ENCODE results near the gene FRMPD3.

Gene FRMPD3

DNA sequence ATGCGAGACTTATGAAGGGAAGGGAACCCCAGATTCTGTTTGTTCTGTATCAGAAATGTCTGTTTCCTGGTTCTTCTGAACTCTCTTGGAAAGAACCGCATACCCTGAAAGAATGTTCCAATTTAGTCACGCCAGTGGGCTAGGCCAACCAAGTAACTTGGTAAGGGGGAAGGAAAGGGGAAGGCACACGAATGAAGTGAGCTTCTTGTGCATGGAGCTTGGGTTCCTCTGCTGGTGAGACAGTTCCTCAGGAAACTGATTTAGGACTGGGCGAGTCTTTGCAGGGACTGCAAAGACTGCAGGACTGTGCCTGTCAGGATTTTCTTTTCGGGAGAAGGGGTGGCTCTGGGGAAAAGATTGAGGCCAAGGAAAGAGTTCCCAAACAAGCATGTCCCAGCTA lies 35.6 kb downstream of the FRMPD3 start:
- H3K4me3 ChIP-seq (ENCODE audit: low read depth, low read length), result no peak overlapping the region
- in situ Hi-C loops (cut with HindIII; ENCODE audit: low sequenced_read_pairs), result no loop called here
- TF ChIP-seq, protein P1, sequence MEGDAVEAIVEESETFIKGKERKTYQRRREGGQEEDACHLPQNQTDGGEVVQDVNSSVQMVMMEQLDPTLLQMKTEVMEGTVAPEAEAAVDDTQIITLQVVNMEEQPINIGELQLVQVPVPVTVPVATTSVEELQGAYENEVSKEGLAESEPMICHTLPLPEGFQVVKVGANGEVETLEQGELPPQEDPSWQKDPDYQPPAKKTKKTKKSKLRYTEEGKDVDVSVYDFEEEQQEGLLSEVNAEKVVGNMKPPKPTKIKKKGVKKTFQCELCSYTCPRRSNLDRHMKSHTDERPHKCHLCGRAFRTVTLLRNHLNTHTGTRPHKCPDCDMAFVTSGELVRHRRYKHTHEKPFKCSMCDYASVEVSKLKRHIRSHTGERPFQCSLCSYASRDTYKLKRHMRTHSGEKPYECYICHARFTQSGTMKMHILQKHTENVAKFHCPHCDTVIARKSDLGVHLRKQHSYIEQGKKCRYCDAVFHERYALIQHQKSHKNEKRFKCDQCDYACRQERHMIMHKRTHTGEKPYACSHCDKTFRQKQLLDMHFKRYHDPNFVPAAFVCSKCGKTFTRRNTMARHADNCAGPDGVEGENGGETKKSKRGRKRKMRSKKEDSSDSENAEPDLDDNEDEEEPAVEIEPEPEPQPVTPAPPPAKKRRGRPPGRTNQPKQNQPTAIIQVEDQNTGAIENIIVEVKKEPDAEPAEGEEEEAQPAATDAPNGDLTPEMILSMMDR (IDR thresholded peaks at IDR 0.05; ENCODE audit: low read depth, low read length), result no peak
- peak; percentile 5 for DNase-seq (ENCODE audit: low read depth, low spot score)

DNA sequence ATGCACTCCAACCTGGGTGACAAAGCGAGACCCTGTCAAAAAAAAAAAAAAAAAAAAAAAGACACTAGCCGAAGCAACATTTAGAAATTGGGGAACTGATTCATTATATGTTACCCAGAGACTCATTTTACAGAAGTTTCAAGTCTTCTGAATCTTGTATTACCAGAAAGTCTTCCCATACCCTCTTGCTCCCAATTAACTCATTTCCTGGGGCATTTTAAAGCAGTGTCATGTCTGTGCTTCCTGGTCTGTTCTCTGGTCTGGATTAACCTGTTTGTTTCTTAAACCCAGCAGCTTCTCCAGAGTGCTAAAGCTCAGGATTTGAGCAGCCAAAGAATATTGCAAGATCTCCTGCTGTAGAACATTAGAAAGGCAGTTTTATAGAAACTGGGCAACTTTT lies 43.7 kb downstream of the FRMPD3 start:
- DNase-seq (ENCODE audit: low read depth, low spot score), result no peak
- H3K4me3 ChIP-seq (ENCODE audit: low read depth, low read length), result no peak overlapping the region
- in situ Hi-C loops (cut with HindIII; ENCODE audit: low sequenced_read_pairs), result no loop called here
- TF ChIP-seq, protein P1 (IDR thresholded peaks at IDR 0.05; ENCODE audit: low read depth, low read length), result no peak

DNA sequence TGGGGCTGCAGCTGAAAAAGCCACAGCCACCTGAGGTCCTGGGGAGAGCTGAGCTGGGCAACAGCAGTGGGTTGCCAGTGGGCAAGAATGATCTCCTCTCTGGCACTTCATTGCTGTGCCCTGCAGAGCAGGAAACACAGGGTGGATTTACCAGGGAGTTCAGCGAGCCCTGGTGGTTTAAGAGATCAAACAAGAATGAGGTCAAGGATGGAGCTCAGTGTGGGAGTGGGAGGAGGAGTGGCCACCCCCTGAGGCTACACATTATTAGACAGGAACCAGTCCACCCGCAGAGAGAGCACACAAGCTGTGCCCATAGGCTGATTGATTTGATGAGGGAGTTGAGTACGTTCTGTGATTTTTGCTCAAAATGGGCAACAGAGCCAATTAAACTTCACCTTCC lies 47.3 kb downstream of the FRMPD3 start:
- no peak for DNase-seq (ENCODE audit: low read depth, low spot score)
- TF ChIP-seq, protein P1 (IDR thresholded peaks at IDR 0.05; ENCODE audit: low read depth, low read length), result no peak
- H3K4me3 ChIP-seq (ENCODE audit: low read depth, low read length), result no peak overlapping the region
- in situ Hi-C loops (cut with HindIII; ENCODE audit: low sequenced_read_pairs), result no loop called here
